D341Med (cell line): ENCODE measurements around the gene PDE4C.
A peak's percentile ranks its signal among the peaks of the same experiment; 100 is the strongest.
"Not testable (repeated sequence)": the region's sequence is repeated elsewhere in the genome, so short reads cannot be mapped to it uniquely, and the experiment has no call there.

ENCODE experiments used
- DNase-seq: peaks from one replicate; pipeline ENCODE4 v3.0.0; 2012; ENCODE audit warnings: low spot score

Gene PDE4C

DNA sequence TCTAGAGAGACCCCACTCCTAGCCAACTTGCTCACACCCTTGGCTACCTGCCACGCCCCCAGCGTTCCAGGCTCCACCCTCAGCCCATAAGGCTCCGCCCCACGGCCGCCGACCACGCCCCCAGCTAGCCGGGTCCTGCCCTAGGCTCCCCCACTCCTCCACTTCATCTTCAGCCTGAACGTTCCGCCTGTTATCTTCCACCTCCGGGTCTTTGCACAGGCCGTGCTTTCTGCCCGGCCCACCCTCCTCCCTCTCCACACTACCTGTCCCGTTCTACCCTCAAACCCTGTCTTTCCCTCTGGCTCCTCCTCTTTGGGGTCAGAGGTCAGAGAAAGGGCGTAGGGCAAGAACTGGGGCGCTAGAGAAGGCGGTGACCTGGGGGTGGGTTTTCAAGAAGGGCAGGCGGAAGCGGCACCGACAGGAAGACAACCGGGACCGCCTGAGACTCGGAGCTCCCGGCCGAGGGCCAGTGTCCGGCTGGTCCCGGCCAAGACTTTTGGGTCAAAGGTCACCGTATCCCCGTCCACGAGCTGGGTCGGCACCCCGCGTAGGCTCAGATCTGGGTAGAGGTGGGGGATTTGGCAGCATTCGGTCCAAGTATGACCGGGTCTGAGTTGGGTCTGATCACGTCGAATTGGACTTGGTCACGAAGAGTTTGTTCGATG is 2.2 kb downstream of the PDE4C start:
- peak; percentile 82 for DNase-seq

GRCh38 chr19:18221815-18222725 is 4.2 kb downstream of the PDE4C start:
- DNase-seq = no peak

- peak; percentile 52 for DNase-seq
Measured at GRCh38 chr19:18220632-18221275, 5.5 kb downstream of the PDE4C start.

GRCh38 chr19:18219911-18220631 is 6.2 kb downstream of the PDE4C start:
- DNase-seq = no peak

- DNase-seq = no peak
Measured at GRCh38 chr19:18218600-18218999, 7.6 kb downstream of the PDE4C start.

- DNase-seq = no peak
Measured at GRCh38 chr19:18218159-18218558, 8.1 kb downstream of the PDE4C start.

GRCh38 chr19:18216789-18217188 is 9.4 kb downstream of the PDE4C start:
- DNase-seq = no peak

GRCh38 chr19:18214779-18215433 is 11.3 kb downstream of the PDE4C start:
- DNase-seq = no peak

DNA sequence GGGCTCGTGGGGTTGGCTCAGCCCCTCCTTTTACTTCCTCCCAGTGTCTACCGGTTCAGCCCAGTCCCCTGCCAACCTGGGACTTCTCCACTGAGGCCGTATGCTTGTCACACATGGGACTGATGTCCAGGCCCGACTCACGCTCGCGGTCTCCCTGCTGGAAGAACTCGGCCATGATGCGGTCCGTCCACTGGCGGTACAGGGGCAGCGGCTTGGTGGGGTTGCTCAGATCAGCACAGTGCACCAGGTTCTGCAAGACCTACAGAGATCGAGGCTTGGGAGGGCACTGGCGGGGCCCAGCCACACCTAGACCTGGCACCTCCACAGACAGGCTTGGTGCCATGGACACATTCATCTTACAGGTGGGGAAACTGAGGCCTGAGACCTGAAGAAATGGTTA is 14.6 kb downstream of the PDE4C start:
- no peak for DNase-seq

- not testable (repeated sequence) for DNase-seq
Measured at GRCh38 chr19:18209912-18210311, 16.3 kb downstream of the PDE4C start.

GRCh38 chr19:18208098-18208951 is 17.9 kb downstream of the PDE4C start:
- peak; percentile 83 for DNase-seq

- no peak for DNase-seq
Measured at GRCh38 chr19:18206018-18206417, 20.2 kb downstream of the PDE4C start.

GRCh38 chr19:18205200-18205892 is 20.9 kb downstream of the PDE4C start:
- DNase-seq = peak; percentile 81

DNA sequence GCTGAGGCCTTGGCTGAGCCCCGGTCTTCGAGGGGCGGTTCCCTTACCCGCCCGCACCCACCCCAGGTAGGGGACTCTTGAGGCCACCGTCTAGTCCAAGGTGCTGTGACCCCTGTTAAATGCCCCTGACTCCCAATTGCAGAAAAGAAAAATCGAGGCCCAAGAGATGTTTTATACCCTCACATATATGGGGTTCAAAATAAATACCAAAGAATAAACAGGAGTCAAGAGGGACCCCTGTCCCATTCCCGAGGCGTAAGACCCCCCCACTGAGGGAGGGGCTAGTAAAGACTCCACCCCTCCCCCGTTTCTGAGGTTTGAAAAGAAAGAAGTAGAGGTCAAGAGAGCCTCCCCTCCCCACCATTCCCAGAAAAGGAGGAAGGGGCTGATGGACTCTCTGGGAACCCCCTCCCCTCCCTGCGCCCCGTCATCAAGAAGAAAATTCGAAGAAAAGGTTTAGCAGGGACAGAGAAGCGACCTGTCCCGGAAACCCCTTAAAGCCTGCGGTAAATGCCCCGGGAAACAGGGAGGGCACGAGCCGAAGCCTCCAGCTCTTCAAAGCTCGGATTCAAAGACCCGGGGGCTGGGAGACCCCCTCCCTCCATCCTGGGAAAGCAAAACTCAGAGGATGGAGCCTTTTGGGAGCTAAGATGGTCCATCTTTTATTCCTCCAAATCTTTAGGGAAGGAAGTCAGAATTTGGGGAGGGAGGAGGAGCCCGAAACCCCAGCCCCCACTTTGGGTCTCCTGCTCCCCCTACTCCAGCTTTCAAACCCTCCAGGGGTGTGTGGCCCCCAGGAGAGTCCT is 21.6 kb downstream of the PDE4C start:
- no peak for DNase-seq

GRCh38 chr19:18203863-18204393 is 22.3 kb downstream of the PDE4C start, which contains the start of gene RAB3A:
TSS of gene RAB3A (minus strand) at chr19:18204042. CDS start at chr19:18202740, 1,302 bp downstream.
- peak; percentile 97 for DNase-seq

- peak; percentile 59 for DNase-seq
Measured at GRCh38 chr19:18203408-18203862, 22.8 kb downstream of the PDE4C start.

GRCh38 chr19:18202778-18203407 is 23.3 kb downstream of the PDE4C start:
- DNase-seq = peak; percentile 62

- DNase-seq = no peak
Measured at GRCh38 chr19:18202397-18202777, 23.9 kb downstream of the PDE4C start.
